ENCODE results near the gene MOCS1.

MOCS1 gene

DNA sequence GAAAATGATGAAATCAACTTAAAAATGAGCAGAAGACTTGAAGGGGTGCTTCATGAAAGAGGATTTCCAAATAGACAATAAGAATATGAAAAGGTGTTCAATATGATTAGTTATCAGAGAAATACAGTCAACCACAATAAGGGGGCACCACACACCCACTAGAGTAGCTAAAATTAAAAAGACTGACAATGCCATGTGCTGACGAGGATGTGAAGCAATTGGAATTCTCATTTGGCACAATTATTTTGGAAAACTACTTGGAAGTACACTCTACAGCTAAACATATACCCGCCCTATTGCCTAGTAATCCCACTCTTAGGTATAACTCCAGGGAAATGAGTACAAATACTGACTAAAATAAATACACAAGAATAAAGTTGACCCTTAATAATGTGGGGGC lies 45.0 kb downstream of the MOCS1 start:
- no peak for DNase-seq (ENCODE audit: low read depth, low spot score)
- no peak overlapping the region for H3K4me3 ChIP-seq (ENCODE audit: low read length)

DNA sequence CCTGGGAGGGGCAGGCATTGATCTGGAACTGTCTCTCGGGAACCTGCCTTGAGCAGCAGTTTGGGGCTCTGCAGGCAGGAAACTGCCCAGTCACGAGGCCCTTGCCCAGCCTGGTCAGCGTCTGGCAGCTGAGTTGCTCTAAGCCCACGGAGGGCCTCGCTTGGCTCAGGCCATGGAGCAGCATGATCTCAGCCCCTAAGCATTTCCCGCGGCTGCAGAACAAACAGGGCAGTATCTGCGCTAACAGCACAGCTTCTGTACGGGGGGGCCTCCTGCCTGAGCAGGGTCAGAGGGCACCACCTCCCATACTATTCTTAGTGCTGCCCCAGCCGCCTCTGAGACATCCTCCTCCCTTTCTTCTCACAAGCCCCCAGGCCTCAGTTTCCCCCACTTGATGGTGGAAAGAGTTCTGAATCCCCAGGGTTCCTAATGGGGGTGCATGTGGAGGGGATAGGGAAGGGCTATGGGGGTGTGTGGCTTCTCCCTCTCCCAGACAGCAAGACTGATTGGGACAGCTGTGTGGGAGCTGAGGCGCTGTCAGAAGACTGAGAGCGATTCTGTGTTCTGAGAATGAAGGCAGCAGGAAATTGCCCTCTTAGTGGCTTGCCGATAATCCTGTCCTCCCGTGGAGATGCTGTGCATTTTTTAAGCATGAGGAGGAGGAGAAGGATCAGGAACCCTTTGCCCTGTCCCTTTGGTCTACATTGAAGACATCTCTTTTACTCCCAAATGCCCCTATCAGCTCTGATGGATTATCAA lies 46.4 kb downstream of the MOCS1 start:
- DNase-seq (ENCODE audit: low read depth, low spot score), result no peak
- no peak overlapping the region for H3K4me3 ChIP-seq (ENCODE audit: low read length)

DNA sequence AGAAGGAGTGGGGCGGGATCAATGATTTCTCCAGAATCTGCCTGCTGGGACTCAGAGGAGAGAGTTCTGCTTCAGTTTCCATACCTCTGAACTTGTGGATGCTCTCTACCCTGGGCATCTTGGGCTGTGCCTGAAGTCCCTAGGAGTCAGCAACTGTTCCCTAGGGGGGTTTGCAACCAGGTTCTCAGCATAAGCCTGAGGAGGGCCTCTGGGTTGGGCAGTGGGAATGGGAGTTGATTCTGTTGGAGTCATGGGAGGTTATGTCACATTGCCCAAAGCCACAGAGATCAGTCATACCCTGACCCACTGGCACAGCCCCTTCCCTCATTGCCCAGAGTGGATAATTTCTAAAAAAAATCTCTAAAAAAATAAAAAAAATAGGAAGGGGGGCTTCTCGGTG lies 47.4 kb downstream of the MOCS1 start:
- no peak for DNase-seq (ENCODE audit: low read depth, low spot score)
- H3K4me3 ChIP-seq (ENCODE audit: low read length), result no peak overlapping the region

DNA sequence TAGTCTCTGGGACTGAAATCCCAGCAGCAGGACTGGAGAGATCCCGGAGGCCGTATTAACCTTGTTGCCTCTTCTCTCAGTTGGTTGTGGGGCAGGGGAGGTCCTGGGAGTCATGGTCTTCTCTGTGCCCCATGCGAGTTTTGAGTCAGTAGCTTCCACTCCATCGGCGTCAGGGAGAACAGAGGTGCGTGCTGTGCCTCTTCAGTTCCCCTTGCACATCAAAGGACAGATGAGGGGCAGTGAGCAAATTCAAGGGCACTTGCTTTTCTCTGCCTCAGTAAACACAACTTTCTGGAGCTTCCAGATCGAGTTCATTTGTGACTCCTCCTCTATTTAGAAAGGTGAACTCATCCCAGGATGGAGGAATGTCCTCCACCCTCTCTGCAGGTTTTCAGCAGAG lies 48.6 kb downstream of the MOCS1 start:
- no peak overlapping the region for H3K4me3 ChIP-seq (ENCODE audit: low read length)
- no peak for DNase-seq (ENCODE audit: low read depth, low spot score)

DNA sequence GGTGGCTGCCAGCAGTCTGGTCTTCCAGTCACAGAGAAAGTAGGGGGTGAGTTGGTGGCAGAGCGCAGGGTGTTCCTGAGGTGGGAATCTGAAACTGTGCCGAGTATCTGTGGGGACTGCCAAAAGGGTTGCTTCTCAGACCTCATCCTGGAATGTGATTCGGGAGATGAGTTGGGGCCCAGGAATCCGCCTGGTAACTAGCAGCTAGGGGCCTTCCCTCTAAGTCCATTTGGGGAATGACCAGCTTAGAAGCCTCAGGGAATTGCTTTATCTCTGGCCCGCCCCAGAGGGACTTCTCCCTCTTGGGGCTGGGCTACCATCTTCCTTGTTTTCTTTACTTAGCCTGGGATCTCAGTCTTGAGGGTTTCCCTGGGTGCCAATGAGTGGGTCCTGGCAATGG lies 49.6 kb downstream of the MOCS1 start:
- no peak overlapping the region for H3K4me3 ChIP-seq (ENCODE audit: low read length)
- no peak for DNase-seq (ENCODE audit: low read depth, low spot score)

DNA sequence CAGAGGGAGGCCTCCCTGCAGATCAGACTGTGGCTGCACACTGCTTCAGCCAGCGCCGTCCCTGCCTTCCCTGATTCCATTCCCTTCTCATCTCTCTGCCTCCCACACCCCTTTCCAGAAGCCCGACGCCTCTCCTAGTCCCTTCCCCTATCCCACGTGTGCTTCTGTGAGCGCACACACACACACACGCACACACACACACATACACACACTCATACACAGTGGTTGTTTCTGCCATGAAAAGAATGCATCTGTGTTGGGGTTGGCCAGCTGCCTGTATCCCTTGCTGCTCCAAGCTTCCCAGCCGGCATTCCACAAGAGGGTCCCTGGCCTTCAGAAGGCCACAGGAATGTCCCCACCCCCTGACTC lies 51.7 kb downstream of the MOCS1 start:
- H3K4me3 ChIP-seq (ENCODE audit: low read length), result no peak overlapping the region
- DNase-seq (ENCODE audit: low read depth, low spot score), result no peak

DNA sequence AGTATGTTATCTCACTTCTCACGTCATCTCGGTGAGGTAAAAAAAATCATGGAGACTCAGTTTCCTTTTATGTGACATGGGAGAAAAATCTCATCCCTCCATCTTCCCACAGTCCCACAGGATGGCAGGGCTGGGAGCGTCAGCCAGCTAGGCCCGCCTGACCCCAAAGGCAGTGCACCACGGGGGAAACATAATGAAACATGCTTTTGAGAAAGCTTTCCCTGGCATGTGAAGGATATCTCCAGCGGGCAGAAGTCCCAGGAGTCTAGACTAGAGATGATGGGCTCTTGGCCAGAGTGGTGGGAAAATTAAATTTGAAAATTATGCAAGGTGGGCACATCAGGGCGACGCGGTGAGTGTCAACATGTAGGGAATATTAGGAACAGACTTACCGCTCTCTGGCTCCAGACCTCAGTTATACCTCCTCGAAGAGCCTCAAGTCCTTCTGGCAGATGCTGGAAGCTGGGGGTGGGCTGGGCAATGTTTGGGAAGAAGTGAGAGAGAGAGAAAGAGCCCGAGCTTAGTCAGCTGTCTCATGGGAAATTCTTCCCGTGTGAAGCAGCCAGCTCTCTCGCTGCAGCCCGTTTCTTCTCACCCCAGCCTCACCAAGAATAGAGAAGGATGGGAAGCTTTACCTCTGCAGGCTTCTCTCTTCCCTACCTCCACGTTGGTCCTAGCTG lies 52.3 kb downstream of the MOCS1 start:
- H3K4me3 ChIP-seq (ENCODE audit: low read length), result no peak overlapping the region
- no peak for DNase-seq (ENCODE audit: low read depth, low spot score)

DNA sequence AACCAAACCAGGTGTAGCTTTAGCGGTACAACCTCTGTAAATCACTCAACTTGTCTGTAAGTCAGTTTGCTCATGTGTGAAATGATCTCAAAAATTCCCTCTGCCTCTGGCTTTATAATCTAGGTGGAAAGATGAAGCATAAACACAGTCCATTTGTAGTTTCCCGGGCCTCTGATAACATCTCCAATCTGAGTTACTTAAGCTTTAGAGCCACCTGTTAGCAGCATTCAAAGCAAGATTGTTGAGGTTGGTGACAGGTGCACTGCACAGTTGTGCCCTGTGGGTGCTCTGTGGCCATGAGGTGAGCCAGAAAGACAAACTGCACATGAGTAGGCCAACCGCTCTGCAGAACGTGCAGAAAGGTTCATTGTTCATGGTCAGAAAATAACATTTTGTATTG lies 53.7 kb downstream of the MOCS1 start:
- DNase-seq (ENCODE audit: low read depth, low spot score), result peak; percentile 99
- H3K4me3 ChIP-seq (ENCODE audit: low read length), result no peak overlapping the region

DNA sequence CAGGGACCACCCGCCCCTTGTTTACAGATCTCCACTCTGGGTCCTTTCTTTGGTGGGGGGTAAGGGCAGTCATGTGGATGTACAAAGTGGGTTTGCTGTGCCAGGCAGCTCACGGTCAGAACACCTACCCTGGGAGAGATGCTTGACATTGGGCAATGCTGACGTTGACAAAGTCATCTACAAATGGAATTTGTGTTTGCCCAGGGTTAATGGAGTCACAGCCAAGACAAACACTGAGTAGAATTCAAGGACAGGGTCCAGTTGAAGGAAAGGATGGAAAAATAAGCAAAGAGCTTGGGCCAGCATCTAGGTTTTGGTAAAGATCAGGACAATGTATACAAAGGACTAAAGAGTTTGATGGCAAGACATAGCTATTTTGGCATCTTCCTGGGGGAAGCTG lies 54.7 kb downstream of the MOCS1 start:
- no peak overlapping the region for H3K4me3 ChIP-seq (ENCODE audit: low read length)
- no peak for DNase-seq (ENCODE audit: low read depth, low spot score)

DNA sequence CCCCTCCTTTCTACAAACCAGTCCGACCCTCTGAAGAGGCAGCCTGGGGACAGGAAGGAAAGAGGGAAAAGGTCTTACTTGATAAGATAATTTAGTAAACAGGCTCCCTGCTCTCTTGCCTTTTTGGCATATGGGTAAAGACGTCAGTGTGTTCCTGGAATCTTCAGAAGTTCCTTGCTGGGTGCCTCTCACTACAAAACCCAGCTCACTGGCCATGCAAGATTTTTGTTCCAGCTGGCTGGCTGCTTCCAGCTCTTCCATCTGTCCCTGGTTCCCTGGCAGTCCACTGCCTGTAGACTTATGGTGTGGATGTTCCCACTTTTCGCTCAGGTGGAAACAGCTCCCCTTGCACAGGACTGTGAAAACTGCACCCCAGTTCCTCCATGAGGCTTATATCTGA lies 57.4 kb downstream of the MOCS1 start:
- H3K4me3 ChIP-seq (ENCODE audit: low read length), result no peak overlapping the region
- no peak for DNase-seq (ENCODE audit: low read depth, low spot score)

DNA sequence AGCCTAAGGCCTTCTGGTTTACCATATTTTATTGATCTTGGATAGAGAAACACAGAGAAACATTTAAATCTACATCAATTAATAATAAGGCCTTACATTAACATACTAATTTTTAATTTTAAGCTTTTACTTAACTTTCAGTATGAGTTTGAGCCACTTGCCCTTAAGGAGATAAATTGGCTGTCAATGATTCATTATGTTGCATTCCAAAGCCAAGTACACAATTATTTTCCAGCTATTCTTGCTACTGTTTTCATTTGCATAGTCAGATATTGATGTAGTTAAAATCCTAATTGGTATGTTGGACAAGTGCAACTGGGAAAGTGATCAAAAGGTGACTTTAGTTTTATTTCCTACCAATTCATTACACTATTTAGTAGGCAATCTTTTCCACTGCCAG lies 58.2 kb downstream of the MOCS1 start:
- H3K4me3 ChIP-seq (ENCODE audit: low read length), result no peak overlapping the region
- no peak for DNase-seq (ENCODE audit: low read depth, low spot score)

DNA sequence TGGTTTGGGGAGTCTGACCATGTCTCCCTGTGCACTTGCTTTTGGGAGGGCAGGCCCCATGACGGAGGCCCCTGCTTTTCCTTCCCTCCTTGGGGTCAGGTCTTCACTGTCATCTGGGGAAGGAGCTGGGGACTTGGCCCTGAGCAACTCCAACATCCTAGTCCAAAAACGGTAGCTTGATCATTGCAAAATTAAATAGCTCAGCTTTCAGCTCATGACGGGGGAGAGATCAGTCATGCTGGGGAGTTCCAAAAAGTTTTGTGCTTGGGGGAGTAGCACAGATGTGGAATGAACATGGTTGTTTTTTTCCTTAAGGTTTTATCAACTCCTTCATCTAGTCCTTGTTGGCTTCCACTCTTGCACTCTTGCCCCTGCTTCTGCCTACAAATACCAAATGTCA lies 60.8 kb downstream of the MOCS1 start:
- no peak for DNase-seq (ENCODE audit: low read depth, low spot score)
- H3K4me3 ChIP-seq (ENCODE audit: low read length), result no peak overlapping the region

DNA sequence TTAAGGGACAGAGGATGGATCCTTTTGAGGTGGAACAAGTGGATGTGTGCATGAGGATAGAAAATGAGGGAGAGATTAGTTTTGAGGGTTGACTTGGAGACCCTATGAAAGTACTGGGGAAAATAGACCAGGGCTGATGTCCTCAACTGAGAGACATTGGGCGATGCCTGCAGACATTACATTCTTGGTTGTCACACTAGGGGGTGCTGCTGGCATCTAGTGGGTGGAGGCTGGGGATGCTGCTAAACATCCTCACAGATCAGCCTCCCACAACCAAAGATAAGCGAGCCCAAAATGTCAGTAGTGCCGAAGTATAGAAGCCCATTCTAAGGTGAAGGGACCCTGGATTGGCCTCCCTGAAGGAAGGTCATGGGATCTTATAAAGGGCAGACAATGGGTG lies 63.3 kb downstream of the MOCS1 start:
- H3K4me3 ChIP-seq (ENCODE audit: low read length), result no peak overlapping the region
- no peak for DNase-seq (ENCODE audit: low read depth, low spot score)

DNA sequence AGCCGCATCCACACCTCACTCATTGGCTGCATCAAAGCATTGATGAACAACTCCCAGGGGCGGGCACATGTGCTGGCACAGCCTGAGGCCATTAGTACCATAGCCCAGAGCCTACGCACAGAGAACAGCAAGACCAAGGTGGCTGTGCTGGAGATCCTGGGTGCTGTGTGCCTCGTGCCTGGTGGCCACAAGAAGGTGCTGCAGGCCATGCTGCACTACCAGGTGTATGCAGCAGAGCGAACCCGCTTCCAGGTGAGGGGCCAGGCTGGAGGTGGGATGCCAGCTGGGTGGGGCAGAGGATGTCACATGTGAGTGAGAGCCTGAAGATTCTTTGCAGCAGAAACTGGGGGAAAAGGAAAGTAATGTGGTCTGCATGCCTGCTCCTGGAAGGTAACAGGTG lies 66.7 kb downstream of the MOCS1 start:
- no peak for DNase-seq (ENCODE audit: low read depth, low spot score)
- no peak overlapping the region for H3K4me3 ChIP-seq (ENCODE audit: low read length)

DNA sequence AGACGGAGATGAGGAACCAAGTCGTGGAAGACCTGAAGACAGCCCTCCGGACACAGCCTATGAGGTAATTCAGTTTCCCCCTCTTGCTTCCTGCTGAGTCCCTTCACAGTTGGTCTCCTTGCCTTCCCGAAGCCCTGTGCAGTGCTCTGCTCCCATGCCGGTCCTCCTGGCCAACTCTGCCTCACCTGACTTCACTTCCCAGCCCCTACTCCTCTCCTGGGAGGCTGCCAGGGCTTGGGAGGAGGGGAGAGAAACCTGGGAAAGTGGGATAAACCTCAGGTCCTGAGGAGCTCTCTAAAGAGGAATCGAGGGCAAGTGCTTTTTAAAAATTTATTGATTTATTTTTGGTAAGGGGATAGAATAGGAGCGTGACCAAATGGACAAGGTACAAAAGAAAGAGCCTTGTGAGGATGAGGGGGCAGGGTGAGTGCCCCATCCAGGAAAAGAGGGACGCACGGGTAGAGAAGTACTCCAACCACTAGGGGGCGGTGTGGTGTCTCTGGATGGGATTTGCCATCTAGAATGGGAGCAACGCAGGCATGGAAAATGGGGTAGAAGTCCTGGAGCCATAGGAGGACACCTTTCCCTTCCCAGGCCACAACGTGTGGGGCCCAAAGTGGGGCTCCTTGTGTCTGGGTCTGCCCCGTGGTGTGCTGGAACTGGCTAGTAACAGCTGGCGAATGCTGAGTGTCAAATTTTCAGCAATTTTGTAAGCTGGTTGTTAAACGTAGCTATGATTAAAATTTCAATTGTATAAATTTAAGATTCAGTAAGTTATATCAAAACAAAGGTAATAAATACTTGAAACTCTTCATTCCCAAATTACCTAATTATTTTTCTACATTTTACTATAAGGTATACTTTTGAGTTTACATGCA lies 69.0 kb downstream of the MOCS1 start:
- H3K4me3 ChIP-seq (ENCODE audit: low read length), result no peak overlapping the region
- peak; percentile 63 for DNase-seq (ENCODE audit: low read depth, low spot score)

DNA sequence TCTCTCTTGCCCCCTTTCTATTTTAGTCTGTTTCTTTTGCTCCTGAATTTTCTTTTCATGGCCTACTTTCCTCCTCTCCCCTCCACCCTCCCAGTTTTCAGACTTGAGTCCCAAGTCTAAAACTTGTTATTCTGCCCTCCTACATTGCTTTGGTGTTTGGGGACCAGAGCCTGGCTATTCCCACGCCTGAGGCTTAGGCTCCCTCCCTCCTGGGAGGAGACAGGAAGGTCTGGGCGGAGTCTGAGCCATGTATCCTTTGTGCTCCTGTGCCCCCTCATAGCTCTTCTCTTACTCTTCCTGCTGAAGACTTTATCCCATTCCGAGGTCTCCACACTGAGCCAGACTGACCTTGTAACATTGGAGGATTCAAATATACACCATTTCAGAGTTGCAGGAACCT lies 72.6 kb downstream of the MOCS1 start:
- H3K4me3 ChIP-seq (ENCODE audit: low read length), result no peak overlapping the region
- DNase-seq (ENCODE audit: low read depth, low spot score), result no peak

DNA sequence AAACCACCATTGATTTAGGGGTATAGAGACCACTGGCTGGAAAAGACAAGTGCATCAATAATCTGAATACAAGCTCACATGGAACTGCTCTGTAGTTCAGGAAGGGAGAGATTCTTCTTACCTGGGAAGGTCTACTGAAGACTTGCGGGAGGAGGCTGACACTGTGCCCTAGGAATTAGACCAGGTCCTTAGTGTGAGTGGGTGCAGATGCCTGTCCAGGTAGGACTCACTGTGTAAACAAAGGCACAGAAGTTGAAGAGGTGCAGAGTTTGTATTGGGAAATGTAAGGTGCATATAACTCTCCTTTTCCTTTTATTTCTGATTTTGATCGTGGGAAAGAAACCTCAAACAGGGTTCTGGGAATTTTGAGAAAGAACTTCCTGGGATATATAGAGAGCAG lies 75.2 kb downstream of the MOCS1 start:
- H3K4me3 ChIP-seq (ENCODE audit: low read length), result no peak overlapping the region

DNA sequence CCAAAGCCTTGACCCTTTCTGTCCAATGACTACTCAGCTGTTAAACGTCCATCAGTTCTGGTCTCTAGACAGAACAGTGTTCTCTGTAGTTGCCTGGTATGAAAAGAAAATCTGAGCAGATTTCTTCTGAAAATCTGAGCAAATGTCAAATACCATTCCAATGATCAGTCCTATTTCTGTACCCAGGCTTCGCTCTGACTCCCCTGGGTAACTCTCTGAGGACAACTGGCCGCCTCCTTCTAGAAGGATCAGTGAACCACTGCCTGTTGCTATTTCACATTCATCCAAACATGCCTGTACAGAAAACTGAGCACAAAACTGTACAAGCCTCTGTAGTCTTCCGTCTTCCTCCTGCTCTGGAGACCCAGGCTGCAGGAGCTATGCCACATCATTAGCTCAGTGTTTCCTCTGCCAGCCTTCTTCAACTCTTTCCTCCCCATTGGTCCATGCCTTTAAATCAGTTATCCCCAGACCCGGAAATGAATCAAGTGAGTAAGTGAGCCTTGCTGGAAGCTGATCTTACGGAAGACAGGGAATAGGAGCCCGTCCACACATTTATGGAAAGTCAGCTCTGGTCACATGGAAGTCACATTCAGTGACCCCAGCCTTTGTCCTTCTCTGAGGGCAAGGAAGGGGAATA lies 78.8 kb downstream of the MOCS1 start:
- H3K4me3 ChIP-seq (ENCODE audit: low read length), result no peak overlapping the region
- DNase-seq (ENCODE audit: low read depth, low spot score), result no peak

More for the DNA sequence above, 75.2 kb downstream of the MOCS1 start:
- no peak for DNase-seq (ENCODE audit: low read depth, low spot score)
